GM18517 (cell line): Measurements from ENCODE around the gene MAP2.
"Not testable (repeated sequence)": the region's sequence is repeated elsewhere in the genome, so short reads cannot be mapped to it uniquely, and the experiment has no call there.

Experiments used
- ATAC-seq: cut with Tn5 transposase; IDR thresholded peaks from one replicate; pipeline ENCODE4 v1.9.1; 2021; ENCODE audit warnings: mild to moderate bottlenecking, moderate library complexity; ENCODE audit not compliant: unreplicated experiment

The MAP2 gene

GRCh38 chr2:209584472-209584871, 160.6 kb downstream of the MAP2 start:
- no peak for ATAC-seq

GRCh38 chr2:209584915-209585314, 161.1 kb downstream of the MAP2 start:
- no peak for ATAC-seq

- no peak for ATAC-seq
Observed at GRCh38 chr2:209591021-209591420, 167.2 kb downstream of the MAP2 start.

GRCh38 chr2:209592106-209592505, 168.3 kb downstream of the MAP2 start:
- ATAC-seq = no peak

GRCh38 chr2:209593930-209594329, 170.1 kb downstream of the MAP2 start:
- no peak for ATAC-seq

- ATAC-seq = no peak
Observed at GRCh38 chr2:209596262-209596661, 172.4 kb downstream of the MAP2 start.

GRCh38 chr2:209598227-209598626, 174.4 kb downstream of the MAP2 start:
- ATAC-seq = not testable (repeated sequence)

GRCh38 chr2:209600341-209601171, 176.7 kb downstream of the MAP2 start:
- no peak for ATAC-seq

GRCh38 chr2:209601497-209601896, 177.7 kb downstream of the MAP2 start:
- no peak for ATAC-seq

- no peak for ATAC-seq
Observed at GRCh38 chr2:209602259-209602658, 178.4 kb downstream of the MAP2 start.

GRCh38 chr2:209609531-209609930, 185.7 kb downstream of the MAP2 start:
- no peak for ATAC-seq

GRCh38 chr2:209610631-209611030, 186.8 kb downstream of the MAP2 start:
- ATAC-seq = no peak

- ATAC-seq = no peak
Observed at GRCh38 chr2:209613649-209614305, 189.9 kb downstream of the MAP2 start.

- ATAC-seq = no peak
Observed at GRCh38 chr2:209614690-209615369, 191.0 kb downstream of the MAP2 start.

GRCh38 chr2:209619782-209620181, 195.9 kb downstream of the MAP2 start:
- ATAC-seq = no peak

GRCh38 chr2:209624192-209624938, 200.5 kb downstream of the MAP2 start:
- no peak for ATAC-seq

GRCh38 chr2:209629597-209629996, 205.8 kb downstream of the MAP2 start:
- no peak for ATAC-seq

- ATAC-seq = no peak
Observed at GRCh38 chr2:209633911-209634310, 210.1 kb downstream of the MAP2 start.

GRCh38 chr2:209636076-209636475, 212.2 kb downstream of the MAP2 start:
- no peak for ATAC-seq

- ATAC-seq = no peak
Observed at GRCh38 chr2:209637293-209637692, 213.4 kb downstream of the MAP2 start.

- ATAC-seq = no peak
Observed at GRCh38 chr2:209638346-209638745, 214.5 kb downstream of the MAP2 start.
